ENCODE results near the gene ZNF48.

DNA sequence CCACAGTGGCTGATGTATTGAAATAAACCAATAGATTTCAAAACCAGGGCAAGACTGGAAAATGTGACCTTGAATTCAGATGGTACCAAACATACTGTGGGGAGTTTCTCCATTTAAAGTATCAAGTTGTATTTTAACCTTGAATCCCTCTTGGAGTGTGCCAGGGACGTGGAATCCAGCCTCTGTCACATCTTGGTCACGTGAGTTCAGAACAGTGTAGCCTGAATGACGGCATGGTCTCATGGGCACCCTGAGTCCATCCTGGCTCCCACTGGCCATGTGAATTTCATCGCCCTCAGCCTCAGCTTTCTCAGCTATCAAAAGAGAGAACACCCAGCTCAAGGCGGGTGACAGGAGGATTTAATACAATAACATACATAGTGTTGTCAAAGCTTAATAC, 18.9 kb downstream of the ZNF48 start:
- no peak for TF ChIP-seq EZH2phosphoT487 (IDR thresholded peaks at IDR 0.05; ENCODE audit: borderline replicate concordance, low read length)
- TF ChIP-seq, protein P1, sequence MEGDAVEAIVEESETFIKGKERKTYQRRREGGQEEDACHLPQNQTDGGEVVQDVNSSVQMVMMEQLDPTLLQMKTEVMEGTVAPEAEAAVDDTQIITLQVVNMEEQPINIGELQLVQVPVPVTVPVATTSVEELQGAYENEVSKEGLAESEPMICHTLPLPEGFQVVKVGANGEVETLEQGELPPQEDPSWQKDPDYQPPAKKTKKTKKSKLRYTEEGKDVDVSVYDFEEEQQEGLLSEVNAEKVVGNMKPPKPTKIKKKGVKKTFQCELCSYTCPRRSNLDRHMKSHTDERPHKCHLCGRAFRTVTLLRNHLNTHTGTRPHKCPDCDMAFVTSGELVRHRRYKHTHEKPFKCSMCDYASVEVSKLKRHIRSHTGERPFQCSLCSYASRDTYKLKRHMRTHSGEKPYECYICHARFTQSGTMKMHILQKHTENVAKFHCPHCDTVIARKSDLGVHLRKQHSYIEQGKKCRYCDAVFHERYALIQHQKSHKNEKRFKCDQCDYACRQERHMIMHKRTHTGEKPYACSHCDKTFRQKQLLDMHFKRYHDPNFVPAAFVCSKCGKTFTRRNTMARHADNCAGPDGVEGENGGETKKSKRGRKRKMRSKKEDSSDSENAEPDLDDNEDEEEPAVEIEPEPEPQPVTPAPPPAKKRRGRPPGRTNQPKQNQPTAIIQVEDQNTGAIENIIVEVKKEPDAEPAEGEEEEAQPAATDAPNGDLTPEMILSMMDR (conservative IDR thresholded peaks at IDR 0.05; ENCODE audit: low read depth, low read length), result no peak
